HG02973 (cell line): ENCODE results near the gene SCN9A.
A peak's percentile ranks its signal among the peaks of the same experiment; 100 is the strongest.

Experiments
- ATAC-seq: cut with Tn5 transposase; IDR thresholded peaks from one replicate; pipeline ENCODE4 v1.9.1; 2021; ENCODE audit warnings: moderate library complexity; ENCODE audit not compliant: unreplicated experiment

The SCN9A gene

GRCh38 chr2:166184789-166185188, 191.0 kb downstream of the SCN9A start:
- no peak for ATAC-seq

GRCh38 chr2:166181813-166182154, 194.0 kb downstream of the SCN9A start:
- no peak for ATAC-seq

GRCh38 chr2:166180951-166181812, 194.6 kb downstream of the SCN9A start:
- peak; percentile 96 for ATAC-seq

GRCh38 chr2:166179201-166179600, 196.5 kb downstream of the SCN9A start:
- ATAC-seq, result no peak

- no peak for ATAC-seq
These were observed 202.5 kb downstream of the SCN9A start for GRCh38 chr2:166173263-166173662.

- no peak for ATAC-seq
These were observed 204.5 kb downstream of the SCN9A start for GRCh38 chr2:166171216-166171615.

GRCh38 chr2:166170356-166170755, 205.4 kb downstream of the SCN9A start:
- peak; percentile 75 for ATAC-seq

GRCh38 chr2:166167449-166167848, 208.3 kb downstream of the SCN9A start:
- ATAC-seq, result no peak

GRCh38 chr2:166163775-166164174, 212.0 kb downstream of the SCN9A start:
- no peak for ATAC-seq

- no peak for ATAC-seq
These were observed 217.2 kb downstream of the SCN9A start for GRCh38 chr2:166158546-166158945.

- ATAC-seq, result no peak
These were observed 218.2 kb downstream of the SCN9A start for GRCh38 chr2:166157578-166157977.

GRCh38 chr2:166156985-166157490, 218.7 kb downstream of the SCN9A start:
- no peak for ATAC-seq

- no peak for ATAC-seq
These were observed 220.2 kb downstream of the SCN9A start for GRCh38 chr2:166155589-166155988.

GRCh38 chr2:166154685-166155338, 220.9 kb downstream of the SCN9A start:
- ATAC-seq, result no peak

GRCh38 chr2:166152064-166152463, 223.7 kb downstream of the SCN9A start:
- ATAC-seq, result no peak

GRCh38 chr2:166148500-166149400, 227.0 kb downstream of the SCN9A start:
- ATAC-seq, result no peak

- ATAC-seq, result no peak
These were observed 227.9 kb downstream of the SCN9A start for GRCh38 chr2:166147883-166148282.
